SK-N-SH treated with all-trans-retinoic acid at 6 μM for 48 hours (cell line): ENCODE data around the gene AMIGO3.

Source experiments
- ATAC-seq: fragments of 200-7000 bp; cut with Tn5 transposase; 3 replicates; pipeline ENCODE4 v1.9.1; 2020; ENCODE audit warnings: mild to moderate bottlenecking, moderate library complexity
- BACH2 ChIP-seq: fragments of 250-450 bp; sonication (Bioruptor Pico); IDR thresholded peaks from 2 replicates; pipeline ENCODE4 v1.9.0; 2021; ENCODE audit warnings: mild to moderate bottlenecking, borderline replicate concordance
- CREB5 ChIP-seq: fragments of 250-450 bp; sonication (Bioruptor Pico); IDR thresholded peaks from 2 replicates; pipeline ENCODE4 v1.5.1; 2020; ENCODE audit warnings: low read depth, mild to moderate bottlenecking, moderate library complexity
- CSDC2 ChIP-seq: fragments of 250-450 bp; sonication (Bioruptor Pico); IDR thresholded peaks from 2 replicates; pipeline ENCODE4 v1.5.0; 2020; ENCODE audit warnings: mild to moderate bottlenecking, moderate library complexity
- CSRNP3 ChIP-seq: fragments of 250-450 bp; sonication (Bioruptor Pico); IDR thresholded peaks from 2 replicates; pipeline ENCODE4 v1.5.1; 2021; ENCODE audit warnings: mild to moderate bottlenecking, moderate library complexity
- ESRRG ChIP-seq: fragments of 250-450 bp; sonication (Bioruptor Pico); IDR thresholded peaks from 2 replicates; pipeline ENCODE4 v1.6.1; 2021; ENCODE audit warnings: mild to moderate bottlenecking
- GLIS3 ChIP-seq: fragments of 250-450 bp; sonication (Bioruptor Pico); IDR thresholded peaks from 2 replicates; pipeline ENCODE4 v1.5.0; 2020; ENCODE audit warnings: mild to moderate bottlenecking, moderate library complexity
- ISL1 ChIP-seq: fragments of 250-450 bp; sonication (Bioruptor Pico); IDR thresholded peaks from 2 replicates; pipeline ENCODE4 v2.1.2; 2022; ENCODE audit warnings: mild to moderate bottlenecking, moderate library complexity
- OSR1 ChIP-seq: fragments of 250-450 bp; sonication (Bioruptor Pico); IDR thresholded peaks from 2 replicates; pipeline ENCODE4 v1.8.0; 2022; ENCODE audit warnings: moderate library complexity, mild to moderate bottlenecking, inconsistent platforms
- PATZ1 ChIP-seq: fragments of 250-450 bp; sonication (Bioruptor Pico); IDR thresholded peaks from 2 replicates; pipeline ENCODE4 v1.8.0; 2020; ENCODE audit warnings: mild to moderate bottlenecking, moderate library complexity, borderline replicate concordance
- PPARA ChIP-seq: fragments of 250-450 bp; sonication (Bioruptor Pico); IDR thresholded peaks from 2 replicates; pipeline ENCODE4 v1.5.0; 2020; ENCODE audit warnings: mild to moderate bottlenecking, borderline replicate concordance
- RARB ChIP-seq: fragments of 250-450 bp; sonication (Bioruptor Pico); IDR thresholded peaks from 2 replicates; pipeline ENCODE4 v1.8.0; 2021; ENCODE audit warnings: mild to moderate bottlenecking, moderate library complexity
- SNAI2 ChIP-seq: fragments of 250-450 bp; sonication (Bioruptor Pico); IDR thresholded peaks from 2 replicates; pipeline ENCODE4 v1.5.0; 2020; ENCODE audit warnings: mild to moderate bottlenecking, moderate library complexity
- TOX ChIP-seq: fragments of 250-450 bp; sonication (Bioruptor Pico); IDR thresholded peaks from 2 replicates; pipeline ENCODE4 v1.8.0; 2021; ENCODE audit warnings: mild to moderate bottlenecking, moderate library complexity, borderline replicate concordance
- TSHZ2 ChIP-seq: fragments of 250-450 bp; sonication (Bioruptor Pico); IDR thresholded peaks from 2 replicates; pipeline ENCODE4 v1.5.0; 2020; ENCODE audit warnings: mild to moderate bottlenecking, moderate library complexity
- ZC3H10 ChIP-seq: fragments of 250-450 bp; sonication (Bioruptor Pico); IDR thresholded peaks from 2 replicates; pipeline ENCODE4 v1.5.1; 2021; ENCODE audit warnings: mild to moderate bottlenecking, moderate library complexity
- ZFP3 ChIP-seq: fragments of 250-450 bp; sonication (Bioruptor Pico); IDR thresholded peaks from 2 replicates; pipeline ENCODE4 v1.5.0; 2020; ENCODE audit warnings: mild to moderate bottlenecking, moderate library complexity
- ZFP30 ChIP-seq: fragments of 450-650 bp; formaldehyde crosslinking; IDR thresholded peaks from 2 replicates; pipeline ENCODE4 v1.5.0; 2022; ENCODE audit warnings: mild to moderate bottlenecking, moderate library complexity
- ZNF565 ChIP-seq: fragments of 450-650 bp; formaldehyde crosslinking; conservative IDR thresholded peaks from 2 replicates; pipeline ENCODE4 v1.5.0; 2020; ENCODE audit warnings: low read depth, mild to moderate bottlenecking, moderate library complexity
- ZNF70 ChIP-seq: fragments of 450-650 bp; formaldehyde crosslinking; IDR thresholded peaks from 2 replicates; pipeline ENCODE4 v1.5.0; 2020; ENCODE audit warnings: mild to moderate bottlenecking, moderate library complexity
- ZNF8 ChIP-seq: fragments of 450-650 bp; formaldehyde crosslinking; IDR thresholded peaks from 2 replicates; pipeline ENCODE4 v1.5.0; 2020; ENCODE audit warnings: mild to moderate bottlenecking, moderate library complexity

AMIGO3 gene

GRCh38 chr3:49723296-49723627 lies 3.8 kb upstream of the AMIGO3 start:
- no peak for TF ChIP-seq CSDC2 (CRISPR knock-in tag)
- TF ChIP-seq ZNF565 (CRISPR knock-in tag), result no peak
- no peak for TF ChIP-seq PPARA (CRISPR knock-in tag)
- TF ChIP-seq ZFP30 (CRISPR knock-in tag), result no peak
- TF ChIP-seq ZNF70 (CRISPR knock-in tag), result no peak
- no peak for TF ChIP-seq OSR1 (CRISPR knock-in tag)
- no peak for TF ChIP-seq BACH2
- TF ChIP-seq SNAI2 (CRISPR knock-in tag), result no peak
- TF ChIP-seq, all 23 proteins: peak for 0
- peak; percentile 5 for ATAC-seq

GRCh38 chr3:49722896-49723295 lies 3.4 kb upstream of the AMIGO3 start:
- ATAC-seq, result no peak
- TF ChIP-seq ZFP3 (CRISPR knock-in tag) (no peak), ZC3H10 (CRISPR knock-in tag) (no peak), TOX (CRISPR knock-in tag) (no peak), CSRNP3 (CRISPR knock-in tag) (no peak)

GRCh38 chr3:49721896-49722781 lies 2.7 kb upstream of the AMIGO3 start:
- ATAC-seq, result no peak
- TF ChIP-seq SNAI2 (CRISPR knock-in tag), result no peak
- no peak for TF ChIP-seq GLIS3 (CRISPR knock-in tag)
- TF ChIP-seq PATZ1 (CRISPR knock-in tag), result no peak
- TF ChIP-seq ZNF8, result no peak
- TF ChIP-seq ZFP30 (CRISPR knock-in tag), result no peak
- no peak for TF ChIP-seq TOX (CRISPR knock-in tag)
- TF ChIP-seq CREB5 (CRISPR knock-in tag), result no peak
- no peak for TF ChIP-seq RARB
- no peak for TF ChIP-seq ISL1 (CRISPR knock-in tag)
- TF ChIP-seq CSRNP3 (CRISPR knock-in tag), result no peak
- TF ChIP-seq OSR1 (CRISPR knock-in tag), result no peak
- TF ChIP-seq PPARA (CRISPR knock-in tag), result no peak
- TF ChIP-seq ZNF70 (CRISPR knock-in tag), result no peak
- TF ChIP-seq TSHZ2 (CRISPR knock-in tag), result no peak
- no peak for TF ChIP-seq ZNF565 (CRISPR knock-in tag)
- no peak for TF ChIP-seq ZC3H10 (CRISPR knock-in tag)
- no peak for TF ChIP-seq ESRRG (CRISPR knock-in tag)
